Naive thymus-derived CD4-positive, alpha-beta T cell (primary cell): ENCODE measurements around the gene COL27A1. TPM values are rescaled to one million over a fixed set of nuclear protein-coding genes. Genes with fewer than 3 reads are reported as not detected.

Experiments
- ATAC-seq: fragments of 150-1000 bp; cut with Tn5 transposase; 2 replicates; pipeline ENCODE4 v1.10.0; 2021; ENCODE audit warnings: mild to moderate bottlenecking, moderate library complexity
- CTCF ChIA-PET: fragments of 350-600 bp; sonication (Branson Sonifier 250); formaldehyde crosslinking; loops from one replicate; lab custom pipeline; 2021; ENCODE audit warnings: antibody characterized with exemption; lab: Charles Lee
- POLR2A ChIA-PET: fragments of 350-600 bp; sonication (Branson Sonifier 250); formaldehyde crosslinking; loops from one replicate; lab custom pipeline; 2021; ENCODE audit warnings: antibody characterized with exemption, inconsistent platforms; lab: Charles Lee
- DNase-seq, 9 donors: peaks; one replicate each; pipeline versions ENCODE4 v3.0.0 to v3.0.0-alpha.2; 2020 to 2022; ENCODE audit warnings: mixed read lengths in 1 of 9
- H3K27ac ChIP-seq: one replicate; pipeline ENCODE4 v1.7.0; 2013; ENCODE audit warnings: mild to moderate bottlenecking, low read depth, low read length, moderate library complexity
- H3K27me3 ChIP-seq, 2 donors: one replicate each; pipeline ENCODE4 v1.7.0; 2013; ENCODE audit warnings: low read length in 2 of 2, mild to moderate bottlenecking in 2 of 2, moderate library complexity in 2 of 2; ENCODE audit not compliant: control insufficient read depth in 2 of 2, insufficient read depth in 2 of 2
- H3K36me3 ChIP-seq, 3 experiments: 1 replicate in 2 of 3; 2 replicates in 1 of 3; pipeline ENCODE4 v1.7.0; 2013; ENCODE audit warnings: low read length in 3 of 3, mild to moderate bottlenecking in 3 of 3, moderate library complexity in 1 of 3; ENCODE audit not compliant: insufficient read depth in 3 of 3, control insufficient read depth in 2 of 3
- H3K4me1 ChIP-seq, 2 donors: one replicate each; pipeline ENCODE4 v1.7.0; 2013; ENCODE audit warnings: low read length in 2 of 2, mild to moderate bottlenecking in 2 of 2, moderate library complexity in 1 of 2; ENCODE audit not compliant: control insufficient read depth in 2 of 2, insufficient read depth in 2 of 2
- H3K4me3 ChIP-seq: 2 replicates; pipeline ENCODE4 v1.7.0; 2013; ENCODE audit warnings: mild to moderate bottlenecking, low read length
- H3K9me3 ChIP-seq, 3 experiments: 1 replicate in 2 of 3; 2 replicates in 1 of 3; pipeline ENCODE4 v1.7.0; 2013; ENCODE audit warnings: low read length in 3 of 3; ENCODE audit not compliant: control insufficient read depth in 2 of 3
- H3K27ac Mint-ChIP-seq, 9 donors: one replicate each; pipeline ENCODE4 v1.8.0; 2020 to 2022; ENCODE audit warnings: mixed read lengths in 9 of 9, mild to moderate bottlenecking in 8 of 9, moderate library complexity in 5 of 9, inconsistent platforms in 2 of 9
- H3K27me3 Mint-ChIP-seq, 5 donors: one replicate each; pipeline ENCODE4 v1.8.0; 2021 to 2022; ENCODE audit warnings: mixed read lengths in 5 of 5, mild to moderate bottlenecking in 1 of 5
- H3K36me3 Mint-ChIP-seq, 5 donors: one replicate each; pipeline ENCODE4 v1.8.0; 2020 to 2022; ENCODE audit warnings: mixed read lengths in 5 of 5, mild to moderate bottlenecking in 3 of 5, inconsistent platforms in 1 of 5
- H3K4me1 Mint-ChIP-seq, 7 donors: one replicate each; pipeline ENCODE4 v1.8.0; 2020 to 2022; ENCODE audit warnings: mixed read lengths in 7 of 7, mild to moderate bottlenecking in 3 of 7, inconsistent platforms in 1 of 7
- H3K4me3 Mint-ChIP-seq, 10 donors: one replicate each; pipeline ENCODE4 v1.8.0; 2020 to 2022; ENCODE audit warnings: mild to moderate bottlenecking in 10 of 10, mixed read lengths in 10 of 10, moderate library complexity in 6 of 10, inconsistent platforms in 2 of 10
- H3K9me3 Mint-ChIP-seq, 11 donors: one replicate each; pipeline ENCODE4 v1.8.0; 2020 to 2022; ENCODE audit warnings: mixed read lengths in 11 of 11, mild to moderate bottlenecking in 4 of 11, inconsistent platforms in 1 of 11, moderate library complexity in 1 of 11
- intact Hi-C, 2 donors: fragments of 100-400 bp; cut with micrococcal nuclease; formaldehyde crosslinking; loops; one replicate each; pipeline ENCODE4 v1.15.1; 2023
- polyA plus RNA-seq, 2 donors: library from polyadenylated mRNA; unstranded; fragments of 300-500 nt; fragmentation: Illumina TruSeq; gene quantifications; one replicate each; pipeline ENCODE4 v1.2.3, GENCODE V29; 2021
- total RNA-seq, 6 experiments: library from RNA in 5 of 6; stranded (reverse) in 5 of 6; gene quantifications; 1 replicate in 5 of 6; 2 replicates in 1 of 6; pipeline ENCODE4 v1.2.3 and lab custom pipeline; 2021 to 2026

COL27A1 gene
- total RNA-seq (1 to 10 TPM; 1.2 to 2.4 (median 1.9) TPM), polyA plus RNA-seq (not detected), total RNA-seq (lab: John Stamatoyannopoulos, UW) (2.3 reads per million, percentile 11 among the genes with 10 or more reads in this experiment)

DNA sequence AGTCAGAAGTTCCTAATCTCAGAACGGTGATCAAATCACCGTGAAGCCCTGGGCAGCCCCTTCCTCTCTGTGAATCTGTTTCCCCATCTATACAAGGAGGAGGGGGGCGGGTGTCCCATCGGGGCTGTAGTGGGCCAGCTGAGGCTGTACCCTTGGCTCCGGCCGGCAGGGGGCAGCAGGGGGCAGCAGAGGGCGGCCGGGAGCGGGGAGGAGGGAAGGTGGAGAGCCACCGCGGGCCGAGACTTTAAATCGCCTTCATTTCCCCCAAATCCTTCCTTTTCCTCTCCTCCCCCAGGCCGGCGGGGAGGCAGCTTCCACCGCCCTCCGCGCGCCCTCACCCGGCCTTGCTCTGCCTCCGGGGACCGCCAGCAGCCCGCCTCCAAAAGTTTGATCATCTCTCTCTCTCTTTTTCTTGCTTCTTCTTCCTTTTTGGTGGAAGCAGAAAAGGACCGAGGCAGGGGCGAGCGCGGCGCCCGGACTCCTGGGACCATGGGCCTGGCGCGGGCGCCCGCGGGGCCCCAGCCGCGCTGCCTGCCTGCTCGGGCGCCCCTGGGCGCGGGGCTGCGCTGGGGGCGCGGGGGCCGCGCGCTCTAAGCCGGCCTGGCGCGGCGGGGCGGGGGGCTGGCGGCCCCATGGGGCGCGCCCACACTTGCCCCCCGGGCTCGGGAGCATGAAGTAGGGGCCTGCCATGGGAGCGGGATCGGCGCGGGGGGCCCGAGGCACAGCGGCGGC, at the start of gene COL27A1:
COL27A1 (plus strand) TSS at position 275 of the 732 bp plus-strand sequence; CDS start at position 689, 414 bp downstream.
- intact Hi-C loops: loop anchor here (1.0 to 10.0 kb wide), 6 partner anchors 48 to 349 kb away; partner anchors contain the start of genes AKNA (in 1 of the 2) and WHRN (in 1 of the 2)
- ATAC-seq (peak; percentile 91), DNase-seq (peak; percentile 38 to 90 (median 71))
- Histone ChIP-seq H3K27ac (no peak within 1 kb of the TSS), H3K4me3 (peak within 1 kb of the TSS; percentile 40), H3K27me3 (peaks cover 0 to 4% of the 10 kb centered on the region in 2 donors), H3K9me3 (no peaks in the 10 kb centered on the region), H3K4me1 (peaks cover 0 to 13% of the 10 kb centered on the region in 2 donors), H3K36me3 (no peaks in the 10 kb centered on the region)
- CTCF ChIA-PET: interaction anchor here (0.8 to 1.8 kb wide), 3 partner anchors 48 to 232 kb away, joined by 3 to 6 read pairs (median 5); partner anchors contain the start of gene AKNA
- Mint-ChIP-seq H3K4me1 (peaks cover 15 to 32% (median 24%) of the 10 kb centered on the region in 7 donors), H3K9me3 (no peaks in the 10 kb centered on the region), H3K36me3 (no peaks in the 10 kb centered on the region), H3K27ac (peak within 1 kb of the TSS in 7 of 9 donors; percentile 24 to 66 (median 62)), H3K27me3 (peaks cover 30 to 53% (median 45%) of the 10 kb centered on the region in 5 donors), H3K4me3 (peak within 1 kb of the TSS; percentile 88 to 98 (median 91))
- POLR2A ChIA-PET: no interaction called here

DNA sequence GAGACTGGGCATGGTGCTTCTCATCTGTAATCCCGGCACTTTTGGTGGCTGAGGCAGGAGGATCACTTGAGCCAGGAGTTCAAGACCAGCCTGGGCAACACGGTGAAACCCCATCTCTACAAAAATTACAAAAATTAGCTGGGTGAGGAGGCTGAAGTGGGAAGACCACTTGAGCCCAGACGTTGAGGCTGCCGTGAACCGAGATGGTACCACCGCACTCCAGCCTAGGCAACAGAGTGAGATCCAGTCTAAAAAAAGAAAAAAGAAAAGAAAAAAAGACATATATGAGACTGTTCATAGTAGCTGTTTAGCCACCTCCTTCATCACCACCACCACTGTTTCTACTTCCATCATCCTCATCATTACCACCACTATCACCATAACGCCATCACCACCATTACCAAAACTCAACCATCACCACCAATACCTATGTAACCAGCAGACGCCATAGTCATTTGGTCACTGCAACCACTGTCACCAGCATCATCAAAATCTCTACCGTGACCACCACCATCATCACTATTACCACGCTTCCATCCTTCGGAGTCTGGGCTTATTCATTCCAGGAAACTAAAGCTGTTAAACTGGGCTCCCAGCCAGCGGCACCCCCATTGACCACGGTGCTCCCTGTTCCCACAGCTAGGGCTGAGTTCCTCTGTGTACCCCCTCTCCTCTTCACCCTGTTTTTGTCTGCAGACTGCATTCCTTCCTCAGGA, 47.9 kb upstream of the COL27A1 start:
- H3K4me1 ChIP-seq: no peaks in the 10 kb centered on the region
- peaks cover 0 to 26% (median 10%) of the 10 kb centered on the region in 5 donors for H3K27me3 Mint-ChIP-seq
- H3K27ac Mint-ChIP-seq: peak overlapping the region in 1 of 9 donors; percentile 7
- intact Hi-C loops: loop anchor here (1.0 to 5.0 kb wide), 2 partner anchors 50 to 184 kb away; partner anchors contain the start of gene COL27A1 (in 1 of the 2)
- ATAC-seq (no peak), DNase-seq (no peak)
- peaks cover 0 to 3% (median 0%) of the 10 kb centered on the region in 7 donors for H3K4me1 Mint-ChIP-seq
- peaks cover 0 to 6% (median 1%) of the 10 kb centered on the region in 11 donors for H3K9me3 Mint-ChIP-seq
- H3K36me3 ChIP-seq: no peaks in the 10 kb centered on the region
- H3K4me3 Mint-ChIP-seq: no peak overlapping the region
- no peak overlapping the region for H3K27ac ChIP-seq
- no peak overlapping the region for H3K4me3 ChIP-seq
- H3K9me3 ChIP-seq: no peaks in the 10 kb centered on the region
- no peaks in the 10 kb centered on the region for H3K27me3 ChIP-seq
- no peaks in the 10 kb centered on the region for H3K36me3 Mint-ChIP-seq
- ChIA-PET POLR2A (interaction anchor here (0.8 kb wide), 1 partner anchor 110 kb away, joined by 3 read pairs; no protein-coding TSS in a partner anchor), CTCF (interaction anchor here (0.9 to 2.0 kb wide), 4 partner anchors 9 to 183 kb away, joined by 3 to 13 read pairs (median 4); partner anchors contain the start of gene COL27A1)

DNA sequence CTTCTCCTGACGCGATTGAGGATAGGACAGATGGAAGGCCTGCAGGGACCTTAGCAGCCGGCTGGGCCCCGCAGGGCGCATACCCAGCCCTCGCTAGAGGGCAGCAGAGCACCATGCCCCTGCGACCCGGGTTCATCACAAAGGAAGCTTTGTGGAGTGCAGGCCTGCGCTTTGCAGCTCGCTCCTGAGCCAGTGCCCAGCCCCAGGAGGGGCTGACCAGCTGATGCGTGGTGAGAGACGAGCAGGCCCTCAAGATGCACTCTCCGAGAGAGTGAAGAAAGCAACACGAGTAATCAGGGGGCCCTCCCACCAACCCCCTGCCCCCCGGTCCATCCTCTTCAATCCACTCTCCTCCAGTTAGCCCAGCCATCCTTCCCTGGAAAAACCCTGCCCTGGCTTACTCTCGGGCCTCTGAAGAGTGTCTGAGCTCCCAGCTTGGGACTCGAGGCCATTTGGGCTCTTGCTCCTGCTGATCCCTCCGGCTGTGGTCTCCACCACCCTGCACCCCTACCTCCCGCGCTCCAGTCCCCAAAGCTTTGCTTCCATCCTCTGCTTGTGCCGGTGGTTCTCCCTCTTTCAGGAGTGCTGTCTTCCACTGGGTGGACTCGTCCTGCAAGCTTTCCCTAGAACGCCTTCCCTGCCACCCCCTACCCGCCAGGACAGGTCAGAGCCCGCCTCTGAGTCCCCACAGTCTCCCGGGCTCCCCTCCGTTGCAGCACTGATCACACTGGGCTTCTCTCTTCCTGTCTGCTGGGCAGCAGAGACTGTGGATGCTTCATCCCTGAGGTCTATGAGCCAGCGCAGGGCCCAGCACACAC, 47.1 kb upstream of the COL27A1 start:
- H3K4me1 ChIP-seq: no peaks in the 10 kb centered on the region
- peaks cover 0 to 3% (median 0%) of the 10 kb centered on the region in 7 donors for H3K4me1 Mint-ChIP-seq
- peaks cover 3 to 23% (median 11%) of the 10 kb centered on the region in 5 donors for H3K27me3 Mint-ChIP-seq
- CTCF ChIA-PET: interaction anchor here (0.9 to 2.0 kb wide), 5 partner anchors 8 to 183 kb away, joined by 3 to 13 read pairs (median 3); partner anchors contain the start of gene COL27A1
- no peaks in the 10 kb centered on the region for H3K36me3 Mint-ChIP-seq
- H3K4me3 ChIP-seq: no peak overlapping the region
- peak in 8 of 9 donors; percentile 10 to 70 (median 32) for DNase-seq
- no peak overlapping the region for H3K27ac ChIP-seq
- H3K9me3 ChIP-seq: no peaks in the 10 kb centered on the region
- intact Hi-C loops: loop anchor here (1.0 to 5.0 kb wide), 2 partner anchors 49 to 183 kb away; partner anchors contain the start of gene COL27A1 (in 1 of the 2)
- ATAC-seq: peak; percentile 74
- H3K36me3 ChIP-seq: no peaks in the 10 kb centered on the region
- H3K27ac Mint-ChIP-seq: peak overlapping the region in 1 of 9 donors; percentile 78
- POLR2A ChIA-PET: no interaction called here
- peaks cover 0 to 2% (median 0%) of the 10 kb centered on the region in 11 donors for H3K9me3 Mint-ChIP-seq
- H3K4me3 Mint-ChIP-seq: no peak overlapping the region
- H3K27me3 ChIP-seq: no peaks in the 10 kb centered on the region

- ATAC-seq (no peak), DNase-seq (no peak)
- no peaks in the 10 kb centered on the region for H3K9me3 ChIP-seq
- Mint-ChIP-seq H3K36me3 (no peaks in the 10 kb centered on the region), H3K4me3 (no peak overlapping the region), H3K27me3 (peaks cover 3 to 27% (median 17%) of the 10 kb centered on the region in 5 donors), H3K4me1 (peaks cover 0 to 3% (median 0%) of the 10 kb centered on the region in 7 donors), H3K9me3 (peaks cover 0 to 2% (median 0%) of the 10 kb centered on the region in 11 donors), H3K27ac (no peak overlapping the region)
- H3K4me3 ChIP-seq: no peak overlapping the region
- intact Hi-C loops: loop anchor here in 1 of 2 donors (5.0 kb wide), 1 partner anchor 48 kb away; the partner anchor contains the start of gene COL27A1
- CTCF ChIA-PET: interaction anchor here (1.4 kb wide), 1 partner anchor 182 kb away, joined by 5 read pairs; no protein-coding TSS in a partner anchor
- no peak overlapping the region for H3K27ac ChIP-seq
- no peaks in the 10 kb centered on the region for H3K4me1 ChIP-seq
- POLR2A ChIA-PET: no interaction called here
- H3K27me3 ChIP-seq: no peaks in the 10 kb centered on the region
- no peaks in the 10 kb centered on the region for H3K36me3 ChIP-seq
Measured at GRCh38 chr9:114109124-114109523, 46.2 kb upstream of the COL27A1 start.

GRCh38 chr9:114110180-114110579, 45.2 kb upstream of the COL27A1 start:
- no peaks in the 10 kb centered on the region for H3K27me3 ChIP-seq
- Mint-ChIP-seq H3K27me3 (peaks cover 3 to 27% (median 15%) of the 10 kb centered on the region in 5 donors), H3K27ac (no peak overlapping the region), H3K9me3 (peaks cover 0 to 2% (median 0%) of the 10 kb centered on the region in 11 donors), H3K4me3 (no peak overlapping the region), H3K4me1 (peaks cover 0 to 3% (median 0%) of the 10 kb centered on the region in 7 donors), H3K36me3 (no peaks in the 10 kb centered on the region)
- H3K9me3 ChIP-seq: no peaks in the 10 kb centered on the region
- DNase-seq (no peak), ATAC-seq (no peak)
- no peak overlapping the region for H3K27ac ChIP-seq
- no peak overlapping the region for H3K4me3 ChIP-seq
- no peaks in the 10 kb centered on the region for H3K4me1 ChIP-seq
- intact Hi-C loops: no loop called here
- ChIA-PET CTCF (interaction anchor here (1.4 kb wide), 1 partner anchor 181 kb away, joined by 5 read pairs; no protein-coding TSS in a partner anchor), POLR2A (no interaction called here)
- H3K36me3 ChIP-seq: no peaks in the 10 kb centered on the region
